ENCODE data around the gene PGAP1.

- TF ChIP-seq CTCF (IDR thresholded peaks at IDR 0.05; ENCODE audit: insufficient read depth, low read length, poor library complexity, severe bottlenecking) (no peak), EZH2phosphoT487 (conservative IDR thresholded peaks at IDR 0.05; ENCODE audit: low read length) (no peak)
These were observed 127.5 kb downstream of the PGAP1 start for GRCh38 chr2:196798980-196799379.
